Kidney glomerular epithelial cell (primary cell): ENCODE results near the gene KLHL33.

Source experiments
- DNase-seq: peaks from one replicate; lab custom pipeline; 2025; lab: John Stamatoyannopoulos, UW

The KLHL33 gene

DNA sequence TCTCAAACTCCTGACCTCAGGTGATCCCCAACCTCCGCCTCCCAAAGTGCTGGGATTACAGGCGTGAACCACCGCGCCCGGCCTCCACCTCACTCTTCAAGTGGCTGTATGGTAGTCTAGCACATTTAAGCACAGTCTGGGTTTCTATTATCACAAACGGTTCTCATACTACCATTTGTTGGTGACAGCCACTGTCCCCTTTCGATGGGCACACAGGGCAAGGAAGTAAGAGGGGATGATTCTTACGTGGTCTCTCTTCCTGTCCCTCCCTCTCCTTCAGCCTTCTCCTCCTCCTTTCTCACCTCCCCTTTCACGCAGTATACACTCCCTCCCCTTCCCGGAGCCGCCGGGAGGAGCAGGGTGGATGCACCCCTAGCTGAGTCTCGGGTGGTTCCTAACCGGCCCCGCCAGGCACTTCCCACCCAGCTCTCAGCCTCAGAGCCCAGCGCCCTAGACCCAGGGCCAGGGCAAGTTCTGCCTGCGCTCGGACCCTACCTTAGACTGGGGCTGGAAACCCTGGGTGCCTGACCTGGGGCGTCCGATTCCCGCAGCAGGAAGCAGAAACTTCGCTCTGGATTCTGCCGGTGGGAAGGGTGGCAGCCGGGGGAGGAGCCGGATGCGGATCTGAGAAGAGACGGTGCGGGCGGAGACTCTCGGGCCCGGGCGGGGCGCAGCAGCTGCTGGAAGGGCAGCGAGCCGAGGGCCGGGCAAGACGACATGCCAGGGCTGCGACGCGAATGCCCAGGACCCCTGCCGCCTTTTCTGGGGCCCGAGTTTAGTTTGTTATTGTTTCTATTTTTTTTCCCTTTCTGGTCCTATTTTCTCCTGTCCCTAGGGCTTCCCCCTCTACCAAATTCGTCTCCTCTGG is 22.9 kb downstream of the KLHL33 start, which contains the start of gene TEP1:
Gene TEP1 (minus strand): TSS at position 626 of the 868 bp plus-strand sequence. CDS start 5,062 bp downstream, outside the sequence.
- peak; percentile 81 for DNase-seq

- no peak for DNase-seq
These were observed 23.6 kb downstream of the KLHL33 start for GRCh38 chr14:20412411-20412810.

GRCh38 chr14:20409226-20409625 is 26.7 kb downstream of the KLHL33 start:
- DNase-seq = no peak

GRCh38 chr14:20403521-20403920 is 32.4 kb downstream of the KLHL33 start:
- DNase-seq = no peak

DNA sequence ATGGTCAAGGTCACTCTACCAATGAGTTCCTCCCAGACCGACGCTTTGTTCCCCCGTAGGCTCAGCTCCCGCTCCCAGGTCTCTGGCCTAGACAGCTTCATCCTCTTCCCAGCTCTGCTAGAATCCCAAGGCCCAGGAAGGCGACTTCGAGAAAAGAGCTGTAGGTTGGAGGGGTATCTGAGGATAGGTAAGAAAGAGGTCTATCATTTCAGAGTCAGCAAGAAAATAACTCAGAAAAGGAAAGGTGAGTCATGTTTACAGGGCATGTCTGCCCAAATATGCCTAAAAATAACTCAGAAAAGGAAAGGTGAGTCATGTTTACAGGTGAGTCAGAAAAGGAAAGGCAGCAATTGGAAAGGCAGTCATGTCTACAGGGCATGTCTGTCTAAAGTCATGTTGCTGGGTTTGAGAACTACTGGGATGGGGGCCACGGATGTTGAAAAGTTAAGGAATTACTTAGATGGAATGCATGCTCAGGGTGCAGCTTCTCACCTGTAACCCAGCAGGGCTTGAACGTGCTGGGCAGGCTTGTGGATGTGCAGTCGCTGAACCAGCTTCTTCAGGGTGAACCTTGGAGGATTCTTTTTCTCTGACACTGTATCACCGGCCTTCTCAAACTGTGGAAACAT is 34.9 kb downstream of the KLHL33 start:
- peak; percentile 68 for DNase-seq

DNA sequence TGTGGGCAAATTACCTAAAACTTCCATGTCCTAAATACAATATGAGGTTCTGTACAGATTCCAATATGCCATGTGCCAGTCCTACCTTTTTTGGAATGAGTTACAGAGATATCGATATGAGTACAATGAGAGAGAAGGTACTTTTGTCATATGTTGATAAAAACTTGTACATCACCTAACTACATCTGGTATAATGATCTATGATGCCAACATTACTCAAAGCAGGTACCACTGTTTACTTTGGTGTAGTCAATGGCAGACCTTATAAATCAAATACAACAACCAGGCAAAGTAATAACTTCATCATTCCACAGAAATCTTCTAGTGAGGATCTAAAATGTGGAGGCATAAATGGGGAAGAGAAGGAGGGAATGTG is 35.4 kb downstream of the KLHL33 start:
- no peak for DNase-seq

DNA sequence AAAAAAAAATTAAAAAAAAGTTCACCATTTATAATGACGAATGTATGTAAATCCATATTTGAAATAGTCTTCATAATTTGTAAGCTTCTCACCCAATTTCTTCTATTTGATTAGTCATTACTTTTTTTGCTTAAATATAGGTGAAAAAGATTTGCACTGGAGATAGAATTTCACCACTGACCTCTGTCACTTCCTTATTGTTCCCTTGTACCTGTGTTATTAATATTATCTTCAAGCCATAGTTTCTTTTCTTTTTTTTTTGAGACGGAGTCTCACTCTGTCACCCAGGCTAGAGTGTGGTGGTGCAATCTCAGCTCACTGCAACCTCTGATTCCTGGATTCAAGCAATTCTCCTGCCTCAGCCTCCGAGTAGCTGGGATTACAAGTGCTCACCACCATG is 38.5 kb downstream of the KLHL33 start:
- no peak for DNase-seq

- DNase-seq = no peak
These were observed 44.5 kb downstream of the KLHL33 start for GRCh38 chr14:20391505-20391904.

DNA sequence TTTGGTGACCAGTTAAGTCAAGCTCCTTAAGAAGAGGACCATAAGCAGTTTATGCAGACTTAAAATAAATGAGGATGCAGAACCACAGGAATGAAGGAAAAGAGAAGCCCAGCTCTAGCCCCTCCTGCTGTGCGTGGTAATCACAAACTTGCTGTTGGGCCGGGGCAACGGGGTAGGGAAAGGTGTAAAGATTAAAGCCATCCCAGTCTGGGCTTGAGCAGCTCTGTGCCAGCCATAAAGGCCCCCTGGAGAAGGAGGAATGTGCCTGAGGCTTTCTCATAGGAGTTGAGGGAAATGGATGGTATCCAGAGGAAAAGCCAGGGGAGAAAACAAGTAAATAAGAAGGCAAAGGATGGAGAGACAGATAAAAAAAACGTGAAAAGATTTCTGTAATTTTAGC is 47.8 kb downstream of the KLHL33 start:
- no peak for DNase-seq

DNA sequence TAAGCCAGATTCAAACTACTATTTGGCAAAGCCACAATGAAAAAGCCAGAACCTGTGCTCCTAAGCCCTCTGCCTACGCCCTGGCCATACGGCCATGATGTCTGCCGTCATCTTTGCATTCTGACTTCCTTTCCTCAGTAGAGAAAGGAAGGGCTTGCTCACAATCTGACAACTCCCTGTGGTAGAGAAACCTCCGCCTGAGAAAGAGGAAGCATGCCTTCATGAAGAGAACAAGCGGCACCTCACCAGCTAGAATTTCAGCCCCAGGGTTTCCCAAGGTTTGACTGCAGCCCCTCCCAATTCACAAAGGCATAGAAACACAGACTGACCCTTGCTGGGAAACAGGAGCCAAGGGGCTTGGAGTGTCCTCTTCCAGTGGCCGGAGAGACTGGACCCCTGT is 48.4 kb downstream of the KLHL33 start:
- DNase-seq = no peak

GRCh38 chr14:20386276-20386855 is 49.6 kb downstream of the KLHL33 start:
- no peak for DNase-seq

GRCh38 chr14:20384886-20385285 is 51.1 kb downstream of the KLHL33 start:
- no peak for DNase-seq

GRCh38 chr14:20384321-20384720 is 51.6 kb downstream of the KLHL33 start:
- DNase-seq = no peak

DNA sequence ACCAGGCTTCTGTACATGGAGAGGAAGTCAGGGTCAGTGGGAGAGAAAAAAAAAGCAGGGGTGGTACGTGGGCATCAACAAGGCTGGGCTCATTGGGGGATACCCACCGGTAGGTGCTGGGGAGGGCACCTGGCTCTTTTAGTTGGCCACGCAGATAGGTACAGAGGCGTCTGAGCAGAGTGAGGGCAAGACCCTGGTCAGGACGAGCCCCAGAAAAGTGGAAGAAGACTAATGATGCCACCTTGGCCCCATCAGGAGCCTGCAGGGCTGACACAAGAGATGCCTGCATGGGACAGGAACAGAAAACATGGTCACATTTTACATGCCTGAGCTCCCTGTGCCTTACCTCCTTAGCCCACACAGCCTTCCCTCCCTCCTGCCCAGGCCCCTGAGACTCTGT is 52.3 kb downstream of the KLHL33 start:
- DNase-seq = no peak

GRCh38 chr14:20383032-20383431 is 52.9 kb downstream of the KLHL33 start:
- DNase-seq = no peak

DNA sequence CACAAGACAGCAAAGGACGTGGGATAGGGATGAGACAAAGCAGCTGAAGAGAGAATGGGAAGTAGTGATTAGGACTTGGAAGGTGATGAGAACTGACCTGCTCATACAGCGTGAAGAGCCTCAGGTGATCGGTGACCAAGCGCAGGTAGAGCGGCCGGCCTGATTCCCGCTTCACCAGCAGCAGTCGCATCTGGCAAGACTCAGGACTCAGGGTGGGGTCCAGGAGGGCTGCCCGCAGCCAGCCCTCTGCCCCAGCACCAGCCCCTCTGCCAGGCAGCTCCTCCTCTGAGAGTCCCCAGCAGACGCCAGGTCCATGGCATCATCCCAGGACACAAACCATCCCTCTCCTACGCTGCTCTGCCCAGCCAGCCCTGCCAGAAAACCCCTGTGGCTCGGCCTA is 53.4 kb downstream of the KLHL33 start:
- no peak for DNase-seq

DNA sequence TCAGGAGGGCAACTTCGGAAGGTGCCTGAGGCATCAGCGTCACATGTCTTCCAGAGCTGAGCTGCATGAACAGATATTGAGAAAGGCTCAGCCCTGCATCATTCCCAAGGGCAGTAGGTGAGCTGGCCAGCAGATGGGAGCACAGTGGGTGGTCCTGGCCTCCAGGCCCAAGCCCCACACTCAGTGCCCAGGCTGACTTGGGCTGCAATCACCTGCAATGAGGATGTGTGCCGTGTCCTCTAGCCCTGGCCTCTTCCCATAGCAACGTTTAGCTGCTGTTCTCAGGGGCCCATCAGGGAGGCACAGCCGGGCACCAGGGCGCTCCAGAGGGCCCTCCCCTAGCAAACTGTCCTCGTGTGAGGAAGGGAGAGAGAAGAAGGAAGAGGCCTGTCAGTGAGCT is 54.6 kb downstream of the KLHL33 start:
- DNase-seq = no peak

GRCh38 chr14:20380681-20381080 is 55.3 kb downstream of the KLHL33 start:
- no peak for DNase-seq

DNA sequence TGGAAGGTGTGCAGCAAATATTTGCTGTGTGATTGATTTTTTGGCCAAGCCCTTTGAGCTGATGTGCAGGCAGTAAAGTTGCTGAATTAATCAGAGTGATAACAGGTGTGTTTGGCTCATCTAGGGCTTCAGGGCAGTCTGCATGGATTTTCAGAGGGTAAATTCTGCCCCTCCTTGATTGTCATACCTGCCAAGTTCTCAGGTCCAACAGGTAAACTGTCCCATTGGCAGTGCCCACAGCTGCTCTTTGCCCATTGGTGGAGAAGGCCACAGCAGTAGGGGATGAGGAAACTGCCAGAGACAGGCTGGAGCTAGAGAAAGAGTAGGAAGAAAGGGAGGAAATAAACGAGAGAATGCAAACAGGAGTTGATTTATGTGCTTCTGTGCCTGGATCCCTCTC is 56.2 kb downstream of the KLHL33 start:
- no peak for DNase-seq

- DNase-seq = no peak
These were observed 58.8 kb downstream of the KLHL33 start for GRCh38 chr14:20377171-20377570.

DNA sequence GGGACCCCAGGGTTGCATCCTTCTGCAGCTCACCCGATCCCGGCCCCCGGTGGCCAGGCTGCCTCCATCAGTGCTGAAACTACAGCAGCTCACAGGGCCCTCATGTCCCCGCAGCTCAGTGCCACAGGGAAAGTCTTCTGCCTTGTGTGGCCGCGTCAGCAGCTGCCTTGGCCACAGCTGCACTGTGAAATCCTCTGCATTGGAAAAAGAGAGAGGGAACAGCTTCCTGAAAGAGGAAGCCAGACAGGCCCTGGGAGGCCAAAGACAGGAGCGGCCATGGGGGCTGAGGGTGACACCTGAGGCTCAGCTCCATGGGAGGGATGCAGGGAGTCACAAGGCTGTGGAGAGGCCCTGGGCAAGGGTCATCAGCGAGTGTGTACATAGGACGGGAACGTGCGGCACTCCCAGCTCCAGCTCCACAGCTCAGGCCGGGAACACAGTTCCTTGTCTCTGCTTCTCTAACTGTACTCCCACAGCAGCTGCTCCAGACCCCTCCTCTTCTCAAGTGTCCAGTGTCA is 59.8 kb downstream of the KLHL33 start:
- no peak for DNase-seq
